SKM-1 (cell line): ENCODE results near the gene AHI1.

ENCODE experiments used
- DNase-seq: peaks from one replicate; lab custom pipeline; 2025; ENCODE audit not compliant: unreplicated experiment; lab: John Stamatoyannopoulos, UW

AHI1 gene

DNA sequence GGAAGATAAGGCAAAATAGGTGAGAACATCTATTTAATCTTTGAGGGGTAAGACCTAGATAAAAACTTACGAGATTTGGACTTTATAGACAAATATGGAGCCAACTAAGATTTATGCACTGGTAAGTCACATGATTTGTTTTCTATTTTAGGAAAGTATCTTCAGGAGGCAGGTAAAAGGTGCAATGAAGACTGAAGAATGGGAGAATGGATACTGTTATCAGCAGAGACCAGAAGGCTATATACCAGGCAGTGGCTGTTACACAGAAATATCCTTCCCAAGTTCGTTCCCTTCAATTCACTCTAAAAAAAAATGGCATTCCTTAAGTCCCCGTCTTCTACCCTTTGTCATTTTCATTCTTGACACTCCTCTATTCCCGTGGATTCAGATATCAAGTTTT, 192.7 kb downstream of the AHI1 start:
- DNase-seq, result no peak

DNA sequence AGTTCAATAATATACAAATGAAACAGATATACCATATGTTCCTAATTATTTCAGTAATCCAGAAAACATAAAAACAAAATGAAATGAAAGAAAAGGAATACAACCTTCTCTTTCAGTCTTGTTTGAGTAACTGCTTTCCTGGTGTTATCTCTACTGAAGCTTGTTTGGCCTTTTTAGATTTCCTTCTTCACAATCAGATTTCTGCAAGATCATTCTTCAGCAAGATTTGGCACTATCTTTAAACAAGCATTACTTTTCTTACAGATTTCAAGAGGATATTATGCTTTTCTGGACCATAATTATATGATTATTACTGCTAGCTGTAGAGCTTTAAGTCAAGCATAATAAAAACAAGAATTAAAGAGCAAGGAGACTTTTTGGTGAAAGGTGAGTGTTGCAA, 196.2 kb downstream of the AHI1 start:
- no peak for DNase-seq

DNA sequence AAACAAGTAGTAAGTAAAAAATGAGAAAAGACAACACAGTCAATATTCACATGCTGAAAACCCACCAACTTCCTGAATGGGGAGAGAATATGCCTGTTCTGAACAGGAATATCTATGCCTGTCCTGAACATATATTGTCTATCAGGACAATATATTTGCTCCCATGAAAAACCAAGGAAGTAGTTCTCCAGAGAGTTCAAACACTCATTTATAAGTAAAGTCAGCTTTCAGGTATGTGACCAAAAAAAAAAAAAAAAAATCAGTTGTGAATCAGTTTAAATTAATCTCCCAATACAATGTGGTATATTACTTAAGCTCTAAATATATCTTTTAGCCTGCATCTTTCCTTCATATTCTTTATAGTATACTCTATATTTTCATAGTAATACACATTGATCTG, 197.0 kb downstream of the AHI1 start:
- DNase-seq, result no peak

- DNase-seq, result no peak
Observed at GRCh38 chr6:135299256-135299655, 198.3 kb downstream of the AHI1 start.

DNA sequence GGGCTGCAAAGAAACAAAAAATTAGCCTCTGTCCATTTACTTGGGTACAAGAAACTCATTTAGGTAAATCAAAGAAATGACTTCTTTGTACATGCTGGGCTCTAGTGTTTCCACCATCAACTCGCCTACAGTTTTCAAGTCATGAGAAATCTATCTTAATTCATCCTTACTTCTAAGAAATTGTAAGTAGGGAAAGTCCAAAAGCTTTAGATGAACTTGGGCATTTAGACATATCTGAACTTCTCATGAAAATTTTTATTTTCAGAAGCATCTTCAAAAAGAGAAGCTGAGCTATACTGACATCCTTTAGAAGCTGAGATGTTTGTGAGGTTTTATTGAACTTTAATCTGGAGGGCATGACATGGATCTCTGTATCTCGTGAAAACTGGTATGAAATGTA, 199.1 kb downstream of the AHI1 start:
- no peak for DNase-seq

- DNase-seq, result no peak
Observed at GRCh38 chr6:135296715-135297114, 200.8 kb downstream of the AHI1 start.

DNA sequence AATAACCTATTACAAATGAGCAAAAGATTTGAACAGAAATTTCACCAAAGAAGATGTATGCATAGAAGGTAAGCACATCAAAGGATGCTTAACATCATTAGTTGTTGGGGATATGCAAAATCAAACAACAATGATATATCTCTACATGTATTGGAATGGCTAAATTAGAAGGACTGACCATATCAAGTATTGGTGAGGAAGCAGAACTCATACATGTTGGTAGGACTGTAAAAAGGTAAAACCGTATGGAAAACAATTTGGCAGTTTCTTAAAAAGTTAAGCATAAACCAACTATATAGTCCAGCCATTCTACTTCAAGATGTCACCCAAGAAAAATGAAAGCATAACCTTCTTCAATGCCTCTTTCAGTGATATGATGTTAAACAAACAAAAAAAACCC, 202.5 kb downstream of the AHI1 start:
- no peak for DNase-seq

- DNase-seq, result no peak
Observed at GRCh38 chr6:135291288-135292076, 206.1 kb downstream of the AHI1 start.

GRCh38 chr6:135289816-135290215, 207.7 kb downstream of the AHI1 start:
- DNase-seq, result no peak

GRCh38 chr6:135286962-135287538, 210.5 kb downstream of the AHI1 start:
- no peak for DNase-seq

DNA sequence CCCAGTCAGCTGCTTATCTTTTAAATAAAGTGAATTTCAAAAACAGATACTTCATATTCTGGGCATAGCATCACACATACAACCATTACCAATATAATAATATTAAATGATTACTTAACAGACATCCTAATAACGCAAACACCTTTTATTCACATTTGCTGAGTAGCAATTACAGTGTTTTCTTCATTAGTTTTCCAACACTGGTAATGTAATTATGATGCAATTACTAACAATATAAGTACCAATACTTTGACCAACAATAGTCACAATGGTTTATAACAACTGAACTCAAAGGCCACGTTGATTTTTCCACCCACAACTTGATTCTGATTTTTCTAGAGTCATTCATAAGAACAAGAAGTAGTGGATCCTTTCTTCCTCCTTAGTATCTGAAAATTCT, 212.4 kb downstream of the AHI1 start:
- DNase-seq, result no peak

GRCh38 chr6:135283926-135284325, 213.6 kb downstream of the AHI1 start:
- no peak for DNase-seq

DNA sequence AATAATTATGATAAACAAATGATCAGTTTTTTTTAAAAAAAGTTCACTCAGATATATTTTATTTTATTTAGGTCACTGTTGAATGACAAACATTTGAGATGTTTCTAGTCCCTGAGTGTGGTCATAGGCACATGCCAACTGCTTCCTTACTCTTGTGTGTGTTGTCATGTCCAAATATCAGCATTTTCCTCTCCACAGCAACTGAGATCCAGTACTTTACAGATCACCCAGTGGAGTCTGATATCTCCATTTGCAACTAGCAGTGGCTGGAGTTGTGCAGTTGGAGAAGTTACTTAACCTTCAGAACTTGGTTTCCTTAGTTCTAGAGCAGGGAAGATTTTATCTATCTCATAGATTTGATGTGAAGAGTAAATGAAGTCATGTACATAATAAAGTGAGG, 215.1 kb downstream of the AHI1 start:
- no peak for DNase-seq

DNA sequence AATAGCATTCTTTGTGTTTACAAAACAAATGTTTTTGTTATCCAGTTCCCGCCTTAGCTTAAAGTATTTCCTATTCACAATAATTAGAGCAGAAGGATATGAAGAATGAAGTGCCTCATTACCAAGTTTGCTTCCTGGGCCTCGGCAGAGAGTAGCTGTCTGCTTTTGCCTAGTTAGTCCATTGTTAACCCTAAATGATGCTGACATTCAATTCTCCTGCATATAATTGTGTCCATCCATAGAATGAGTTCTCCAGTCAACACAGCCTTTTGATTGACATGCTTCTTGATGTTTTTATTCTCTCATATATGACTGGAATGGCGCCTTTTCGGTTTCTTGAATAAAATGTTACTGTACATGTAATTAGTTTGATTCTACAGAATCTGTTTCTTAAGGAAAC, 215.6 kb downstream of the AHI1 start:
- DNase-seq, result no peak

DNA sequence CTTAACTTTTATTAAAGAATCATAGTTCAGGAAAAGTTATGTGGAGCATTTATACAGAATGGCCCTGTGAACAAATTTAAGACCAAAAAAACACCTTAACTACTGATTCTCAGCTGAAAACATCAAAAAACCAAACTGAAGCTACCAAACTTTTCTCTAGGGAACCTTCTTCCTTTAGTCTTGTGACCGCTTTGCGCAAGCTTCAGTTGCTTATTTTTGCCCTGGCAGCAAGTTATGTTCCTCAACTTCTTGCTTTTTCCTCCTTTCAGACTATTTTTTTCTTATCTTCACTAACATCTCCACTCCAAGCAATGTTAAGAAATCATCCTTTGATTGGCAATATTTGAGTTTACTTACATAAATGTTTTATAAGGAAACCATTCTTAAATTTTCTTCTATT, 216.3 kb downstream of the AHI1 start:
- DNase-seq, result peak; percentile 77

DNA sequence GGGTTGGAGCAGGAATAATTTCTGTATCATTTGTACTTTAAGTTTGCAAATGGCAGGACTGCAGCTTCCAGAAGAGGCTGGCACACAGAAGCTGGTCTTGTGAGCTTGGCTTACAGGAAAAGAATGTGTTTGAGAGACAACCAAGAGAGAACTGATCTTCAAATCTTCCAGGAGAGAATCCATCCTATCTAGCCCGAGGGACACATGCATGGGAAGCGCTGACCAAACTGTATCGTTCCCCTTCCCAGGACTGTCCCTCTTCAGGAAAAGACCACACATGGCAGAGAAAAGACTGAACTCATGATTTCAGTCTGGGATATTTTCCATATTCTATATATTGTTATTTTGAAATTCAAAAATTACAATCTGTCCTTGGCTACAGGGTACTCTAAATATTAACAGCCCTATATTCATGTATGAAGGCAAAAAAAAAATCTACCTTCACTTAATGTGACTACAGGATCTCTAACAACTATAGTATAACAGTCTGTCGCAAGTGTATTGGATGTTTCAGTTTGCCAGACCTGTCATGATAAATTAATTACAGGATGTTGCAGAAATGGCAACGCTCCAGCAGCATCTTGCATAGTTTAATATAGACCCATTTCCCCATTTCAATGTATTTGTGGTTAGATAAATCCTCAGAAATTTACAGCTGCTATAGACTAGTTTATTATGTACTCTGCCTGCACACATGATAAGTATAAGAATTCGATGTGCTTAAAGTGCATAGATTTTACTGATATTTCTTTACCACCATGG, 217.0 kb downstream of the AHI1 start:
- peak; percentile 92 for DNase-seq

GRCh38 chr6:135277422-135277821, 220.1 kb downstream of the AHI1 start:
- no peak for DNase-seq

DNA sequence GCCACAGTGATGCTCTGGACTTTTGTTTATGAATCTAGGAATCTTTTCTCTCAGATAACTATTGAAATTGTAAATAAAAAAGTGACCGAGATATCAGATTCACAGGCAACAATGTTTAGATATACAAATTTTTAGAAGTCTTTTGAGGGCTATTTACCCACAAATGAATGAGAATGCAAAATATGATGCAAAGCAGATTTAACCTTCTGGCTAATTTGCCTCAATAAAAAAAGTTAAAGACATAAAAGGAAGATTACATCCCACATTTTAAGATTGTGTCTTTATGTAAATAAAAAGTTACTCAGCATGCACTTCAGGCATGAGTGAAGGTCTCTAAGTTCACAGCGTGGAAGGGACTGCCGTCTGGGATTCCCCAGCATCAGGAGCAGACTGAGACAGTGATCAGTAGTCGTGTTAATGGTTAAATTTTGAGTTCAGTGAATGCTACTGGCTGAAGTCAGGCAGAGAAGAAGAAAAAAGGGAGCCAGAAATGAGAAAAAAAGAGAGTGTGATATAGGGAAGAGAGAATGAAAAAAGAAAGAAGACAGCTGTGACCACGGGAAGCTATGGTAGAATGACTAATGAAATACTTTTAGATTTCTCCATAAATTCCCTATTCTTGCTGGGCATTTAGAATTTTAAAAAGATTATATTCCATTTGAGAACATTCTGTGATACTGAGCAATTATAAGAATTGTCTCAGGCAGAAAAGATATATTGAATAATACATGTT, 222.8 kb downstream of the AHI1 start:
- no peak for DNase-seq

DNA sequence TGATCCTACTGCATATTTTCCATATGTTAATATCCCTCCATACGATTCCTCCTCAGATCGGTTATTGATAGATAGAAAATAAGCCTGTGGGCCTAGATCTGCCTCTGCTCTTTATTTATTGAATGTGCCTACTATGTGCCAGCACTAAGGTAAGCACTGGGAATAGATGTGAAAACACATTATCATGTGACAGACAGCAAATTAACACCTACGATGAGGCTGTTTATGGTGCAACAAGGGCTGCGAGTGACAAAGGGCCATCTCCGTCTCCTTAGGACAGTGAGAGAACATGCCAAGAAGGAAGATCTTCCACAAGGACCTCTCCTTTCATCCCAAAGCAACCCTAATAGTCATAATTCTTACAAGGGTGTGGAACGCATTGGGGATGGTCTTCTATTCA, 225.9 kb downstream of the AHI1 start:
- DNase-seq, result no peak

- no peak for DNase-seq
Observed at GRCh38 chr6:135270676-135271536, 226.6 kb downstream of the AHI1 start.

DNA sequence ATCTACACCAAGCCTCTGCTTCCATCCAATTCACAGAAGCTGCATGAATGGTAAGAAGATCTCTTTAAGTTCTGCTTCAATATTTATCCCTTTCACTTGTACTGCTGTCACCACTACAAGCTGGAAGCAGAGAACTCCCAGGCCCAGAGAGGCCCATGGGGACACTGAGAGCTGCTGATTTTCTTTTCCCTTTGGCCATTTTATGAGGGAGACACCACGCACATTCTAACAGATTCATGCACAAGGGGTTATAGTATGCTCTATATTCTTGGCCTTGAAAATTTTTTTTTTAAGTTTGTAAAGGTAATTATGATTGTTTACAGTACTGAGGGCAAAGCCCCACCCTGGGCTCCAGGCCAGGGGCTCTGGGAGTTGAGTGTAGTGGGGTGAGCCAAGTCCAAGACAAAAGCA, 228.1 kb downstream of the AHI1 start:
- no peak for DNase-seq
